ENCODE data around the gene ULK3. TPM values are rescaled to one million over a fixed set of nuclear protein-coding genes. Genes with fewer than 3 reads are reported as not detected.

The ULK3 gene
- total and polyA plus RNA-seq, 10 donors = 33.2 to 74.6 (median 60.3) TPM

- Histone ChIP-seq H3K4me3 (no peak overlapping the region), H3K27me3 (replicated peaks in 1 of 7) (no peaks in the 10 kb centered on the region), H3K9me3 (no peaks in the 10 kb centered on the region), H3K4me1 (peaks cover 4 to 20% (median 9%) of the 10 kb centered on the region in 6 donors), H3K36me3 (peaks cover 17 to 92% (median 77%) of the 10 kb centered on the region in 6 donors), H3K27ac (no peak overlapping the region)
- TF ChIP-seq POLR2AphosphoS5 (IDR thresholded peaks at IDR 0.05) = no peak
- TF ChIP-seq POLR2A (IDR thresholded peaks at IDR 0.05) = no peak
- TF ChIP-seq CTCF (IDR thresholded peaks at IDR 0.05 in 8 of 11, conservative IDR thresholded peaks at IDR 0.05 in 3 of 11) = no peak
- 88 to 98% (median 96%) methylated on average over 7 of the region's 7 CpGs for WGBS, 5 donors
- no peak for DNase-seq
- intact Hi-C loops (cut with DNase I; ENCODE audit: low total_unique reads) = no loop called here
Measured at GRCh38 chr15:74851960-74852359, 9.0 kb upstream of the ULK3 start.

GRCh38 chr15:74850393-74850792 lies 7.4 kb upstream of the ULK3 start:
- DNase-seq = no peak
- peaks cover 0 to 14% (median 6%) of the 10 kb centered on the region in 6 donors for H3K4me1 ChIP-seq
- H3K4me3 ChIP-seq = no peak overlapping the region
- peaks cover 17 to 100% (median 85%) of the 10 kb centered on the region in 6 donors for H3K36me3 ChIP-seq
- whole genome bisulfite sequencing, 5 donors = 95 to 100% (median 97%) methylated on average over 4 of the region's 4 CpGs
- no peaks in the 10 kb centered on the region for H3K27me3 ChIP-seq (replicated peaks in 1 of 7)
- no peak for TF ChIP-seq POLR2A (IDR thresholded peaks at IDR 0.05)
- TF ChIP-seq POLR2AphosphoS5 (IDR thresholded peaks at IDR 0.05) = no peak
- no peak for TF ChIP-seq CTCF (IDR thresholded peaks at IDR 0.05 in 8 of 11, conservative IDR thresholded peaks at IDR 0.05 in 3 of 11)
- no peak overlapping the region for H3K27ac ChIP-seq
- H3K9me3 ChIP-seq = no peaks in the 10 kb centered on the region
- intact Hi-C loops (cut with DNase I; ENCODE audit: low total_unique reads) = no loop called here

- Histone ChIP-seq H3K27me3 (replicated peaks in 1 of 7) (no peaks in the 10 kb centered on the region), H3K4me3 (no peak overlapping the region), H3K27ac (no peak overlapping the region), H3K9me3 (no peaks in the 10 kb centered on the region), H3K36me3 (peaks cover 8 to 85% (median 63%) of the 10 kb centered on the region in 6 donors), H3K4me1 (peaks cover 8 to 41% (median 32%) of the 10 kb centered on the region in 6 donors)
- 87 to 98% (median 92%) methylated on average over 3 of the region's 3 CpGs for WGBS, 5 donors
- no peak for TF ChIP-seq CTCF (IDR thresholded peaks at IDR 0.05 in 8 of 11, conservative IDR thresholded peaks at IDR 0.05 in 3 of 11)
- TF ChIP-seq POLR2A (IDR thresholded peaks at IDR 0.05) = no peak
- no peak for TF ChIP-seq POLR2AphosphoS5 (IDR thresholded peaks at IDR 0.05)
- intact Hi-C loops (cut with DNase I; ENCODE audit: low total_unique reads) = no loop called here
- DNase-seq = no peak
Measured at GRCh38 chr15:74847432-74847831, 4.5 kb upstream of the ULK3 start.

- intact Hi-C loops (cut with DNase I; ENCODE audit: low total_unique reads) = no loop called here
- TF ChIP-seq POLR2AphosphoS5 (IDR thresholded peaks at IDR 0.05) = no peak
- no peak for TF ChIP-seq CTCF (IDR thresholded peaks at IDR 0.05 in 8 of 11, conservative IDR thresholded peaks at IDR 0.05 in 3 of 11)
- TF ChIP-seq POLR2A (IDR thresholded peaks at IDR 0.05) = no peak
- peak overlapping the region; percentile 10 to 92 (median 86) for H3K27ac ChIP-seq
- DNase-seq = no peak
- peaks cover 16 to 60% (median 47%) of the 10 kb centered on the region in 6 donors for H3K4me1 ChIP-seq
- WGBS, 5 donors = 44 to 63% (median 51%) methylated on average over 4 of the region's 4 CpGs
- peaks cover 6 to 81% (median 45%) of the 10 kb centered on the region in 6 donors for H3K36me3 ChIP-seq
- H3K9me3 ChIP-seq = no peaks in the 10 kb centered on the region
- H3K27me3 ChIP-seq (replicated peaks in 1 of 7) = no peaks in the 10 kb centered on the region
- H3K4me3 ChIP-seq = peak overlapping the region in 1 of 8 donors; percentile 11
Measured at GRCh38 chr15:74845581-74845980, 2.6 kb upstream of the ULK3 start.

All from spleen (tissue), 11 donors.